HG03439 (cell line): ENCODE results near the gene TRPV2.

ENCODE experiments used
- ATAC-seq: cut with Tn5 transposase; IDR thresholded peaks from one replicate; pipeline ENCODE4 v1.9.1; 2021; ENCODE audit warnings: mild to moderate bottlenecking, moderate library complexity; ENCODE audit not compliant: unreplicated experiment

TRPV2 gene

DNA sequence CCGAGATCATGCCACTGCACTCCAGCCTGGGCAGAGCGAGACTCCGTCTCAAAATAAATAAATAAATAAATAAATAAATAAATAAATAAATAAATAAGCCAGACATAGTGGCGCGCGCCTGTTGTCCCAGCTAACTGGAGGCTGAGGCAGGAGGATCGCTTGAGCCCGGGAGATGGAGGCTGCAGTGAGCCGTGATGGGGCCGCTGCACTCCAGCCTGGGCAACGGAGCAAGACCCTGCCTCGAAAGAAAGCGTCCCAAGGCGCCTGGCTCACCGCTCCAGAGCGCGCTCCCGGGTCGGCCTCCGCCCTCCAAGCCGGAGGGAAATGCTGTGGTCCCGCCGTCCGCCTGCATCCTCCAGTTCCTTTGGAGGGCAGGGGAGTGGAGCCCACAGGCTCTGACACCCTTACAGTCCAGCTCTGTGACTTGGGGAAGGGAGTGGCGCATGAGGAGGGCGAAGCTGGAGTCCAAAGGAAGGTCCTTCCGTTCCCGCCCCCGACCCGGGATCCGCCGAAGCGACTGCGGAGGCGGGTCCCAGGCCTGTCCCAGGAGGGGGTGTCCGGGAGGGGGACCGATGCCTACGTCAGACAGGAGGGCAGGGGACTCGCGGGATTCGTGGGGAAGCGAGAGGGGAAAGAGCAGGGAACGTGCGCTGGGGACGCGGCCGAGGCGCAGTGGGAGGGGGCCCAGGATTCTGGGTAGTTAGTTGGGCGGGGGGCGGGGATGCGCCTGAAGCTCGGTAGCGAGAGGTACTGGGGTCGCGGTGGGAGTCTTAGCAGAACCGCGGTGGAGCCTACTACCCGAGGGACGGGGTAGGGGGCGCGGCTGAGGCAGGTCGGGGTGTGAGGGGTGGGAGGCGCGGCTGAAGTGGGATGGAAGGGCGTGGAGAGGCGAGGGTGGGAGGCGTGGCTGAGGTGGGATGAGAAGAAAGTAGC is 8.4 kb upstream of the TRPV2 start:
- no peak for ATAC-seq

DNA sequence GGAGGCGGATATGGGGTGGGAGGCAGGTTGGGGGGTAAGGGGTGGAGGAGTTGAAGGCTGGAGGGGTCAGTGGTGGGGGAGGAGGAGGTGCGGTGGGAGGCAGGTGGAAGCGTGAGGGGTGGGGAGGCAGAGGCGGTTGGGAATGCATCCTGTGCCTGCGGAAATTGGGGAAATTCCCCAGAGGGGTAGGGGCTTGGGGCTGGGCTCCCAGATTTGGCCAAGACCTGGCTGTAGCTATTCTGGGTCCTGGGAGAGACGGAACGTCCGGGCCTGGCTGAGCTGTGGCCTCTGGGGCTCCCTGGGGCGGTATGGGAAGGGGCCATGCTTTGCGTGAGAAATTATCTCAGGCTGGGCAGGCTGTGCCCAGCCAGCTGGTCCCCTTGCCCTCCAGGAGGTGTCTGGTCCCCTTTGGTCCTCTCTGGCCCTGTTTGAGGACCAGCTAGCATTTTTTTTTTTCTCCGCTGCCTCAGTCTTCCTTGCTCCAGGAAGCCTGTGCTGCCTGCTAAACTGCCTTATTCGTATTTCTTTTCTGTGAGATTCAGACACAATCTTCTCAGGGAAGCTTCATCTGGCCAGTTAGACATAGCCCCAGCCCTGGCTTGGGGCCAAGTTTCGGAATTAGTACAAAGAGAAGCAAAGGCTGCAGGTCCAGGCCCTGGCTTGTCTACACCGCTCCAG is 7.3 kb upstream of the TRPV2 start:
- ATAC-seq: peak; percentile 94

DNA sequence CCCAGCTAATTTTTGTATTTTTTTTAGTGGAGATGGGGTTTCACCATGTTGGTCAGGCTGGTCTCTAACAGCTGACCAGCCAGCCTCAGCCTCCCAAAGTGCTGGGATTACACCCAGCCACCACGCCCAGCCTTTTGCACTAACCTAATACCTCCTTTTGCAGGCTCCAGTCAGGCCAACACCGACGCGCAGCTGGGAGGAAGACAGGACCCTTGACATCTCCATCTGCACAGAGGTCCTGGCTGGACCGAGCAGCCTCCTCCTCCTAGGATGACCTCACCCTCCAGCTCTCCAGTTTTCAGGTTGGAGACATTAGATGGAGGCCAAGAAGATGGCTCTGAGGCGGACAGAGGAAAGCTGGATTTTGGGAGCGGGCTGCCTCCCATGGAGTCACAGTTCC is 2.0 kb downstream of the TRPV2 start:
- ATAC-seq: no peak

DNA sequence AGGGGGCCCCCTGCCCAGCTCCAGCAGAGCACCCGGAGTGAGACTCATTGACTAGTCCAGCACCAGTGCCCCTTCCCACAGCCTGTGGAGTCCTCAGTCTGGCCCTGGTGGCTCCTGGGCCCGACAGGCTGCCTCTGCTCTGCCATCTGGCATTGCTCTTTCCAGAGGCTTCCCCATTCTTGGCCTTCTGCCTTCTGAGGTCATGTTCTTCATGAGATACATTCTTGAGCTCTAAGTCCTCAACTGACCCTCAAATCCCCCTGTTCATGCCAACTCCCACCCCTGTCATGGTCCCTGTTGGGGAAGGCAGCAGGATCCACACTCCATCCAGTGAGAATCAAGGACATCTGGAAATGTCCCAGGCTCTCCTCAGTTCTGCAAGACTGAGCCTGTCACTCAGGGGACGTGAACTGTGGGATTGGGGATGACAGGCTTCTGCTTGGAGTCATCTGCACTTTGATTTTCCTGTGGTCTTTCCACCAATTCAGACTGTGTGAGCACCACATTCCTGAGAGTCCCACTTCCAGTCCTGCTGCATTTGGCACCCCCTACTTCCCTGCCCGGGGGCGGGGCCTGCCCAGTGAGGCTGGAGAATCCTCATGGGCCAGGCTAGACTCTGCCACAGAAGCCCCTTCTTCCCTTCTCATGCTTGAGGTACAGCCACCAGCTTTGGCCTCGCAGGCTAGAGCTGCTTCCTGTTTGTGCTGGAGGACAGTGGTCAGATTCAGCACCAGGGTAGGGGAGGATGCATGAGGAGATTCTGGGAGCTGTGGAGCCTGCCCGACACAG is 2.7 kb downstream of the TRPV2 start:
- no peak for ATAC-seq

DNA sequence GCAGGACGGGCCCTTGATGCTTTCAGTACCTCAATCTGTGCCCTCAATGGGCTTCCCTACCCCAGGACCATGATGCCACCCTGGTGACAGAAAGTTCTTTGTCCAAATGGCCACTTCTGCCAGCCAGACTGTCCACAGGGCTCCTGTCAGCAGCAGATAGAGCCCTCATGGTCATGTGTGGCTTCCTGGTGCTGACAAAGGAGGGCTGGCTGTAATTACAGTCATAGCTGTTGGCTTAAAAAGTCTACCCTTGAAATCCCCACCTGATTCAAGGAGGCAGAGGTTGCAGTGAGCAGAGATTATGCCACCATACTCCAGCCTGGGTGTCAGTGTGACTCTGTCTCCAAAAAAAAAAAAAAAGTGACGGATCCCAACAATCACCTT is 3.3 kb downstream of the TRPV2 start:
- no peak for ATAC-seq

DNA sequence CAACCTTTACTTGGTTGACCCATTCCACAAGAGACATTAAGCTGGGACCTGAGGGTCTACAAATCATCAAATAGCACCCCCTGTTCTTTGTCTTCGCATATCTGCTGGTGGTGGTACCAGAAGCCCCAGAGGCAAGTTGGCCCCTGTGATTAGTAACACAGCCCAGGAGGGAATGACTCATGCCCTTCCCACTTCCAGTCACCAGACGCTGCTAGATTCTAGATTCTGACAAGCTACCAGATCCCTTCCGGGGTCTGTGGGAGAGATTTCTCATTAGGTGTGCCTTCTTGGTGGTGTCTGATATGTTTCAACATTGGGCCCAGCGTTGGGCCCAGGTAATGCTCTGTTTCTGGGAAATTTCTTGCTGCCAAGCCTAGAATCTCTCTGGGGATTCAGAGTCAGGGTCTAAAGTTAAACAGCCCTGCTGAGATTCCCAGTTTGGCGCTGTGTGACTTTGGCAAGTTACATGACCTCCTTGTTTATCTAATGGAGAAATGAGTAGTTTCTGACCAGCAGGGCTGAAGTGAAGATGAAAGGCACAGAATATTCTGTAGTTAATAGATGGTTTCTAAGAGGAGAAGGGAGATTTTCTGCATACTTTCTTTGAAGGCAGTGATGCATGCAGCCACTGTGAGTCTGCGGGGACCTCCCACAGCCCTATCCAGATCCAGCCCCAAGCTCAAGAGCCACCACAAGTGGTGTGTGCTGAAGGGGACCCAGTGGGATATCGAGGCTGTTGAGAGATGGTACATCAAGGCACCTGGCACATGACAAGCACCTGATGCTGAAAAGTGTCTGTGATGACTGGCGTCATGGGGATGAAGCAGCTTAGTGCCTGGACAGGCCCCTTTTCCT is 3.9 kb downstream of the TRPV2 start:
- no peak for ATAC-seq

DNA sequence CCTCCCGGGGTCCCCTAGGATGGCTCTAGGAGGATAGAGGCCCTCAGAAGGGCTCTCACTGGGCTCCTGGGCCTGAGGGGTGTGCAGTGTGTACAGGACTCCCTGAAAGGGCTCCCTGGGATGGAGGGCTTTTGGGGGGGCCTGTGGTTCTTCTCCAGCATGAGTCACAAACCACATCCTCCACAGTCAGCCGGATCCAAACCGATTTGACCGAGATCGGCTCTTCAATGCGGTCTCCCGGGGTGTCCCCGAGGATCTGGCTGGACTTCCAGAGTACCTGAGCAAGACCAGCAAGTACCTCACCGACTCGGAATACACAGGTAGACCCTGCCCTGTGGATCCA is 4.5 kb downstream of the TRPV2 start:
- no peak for ATAC-seq

DNA sequence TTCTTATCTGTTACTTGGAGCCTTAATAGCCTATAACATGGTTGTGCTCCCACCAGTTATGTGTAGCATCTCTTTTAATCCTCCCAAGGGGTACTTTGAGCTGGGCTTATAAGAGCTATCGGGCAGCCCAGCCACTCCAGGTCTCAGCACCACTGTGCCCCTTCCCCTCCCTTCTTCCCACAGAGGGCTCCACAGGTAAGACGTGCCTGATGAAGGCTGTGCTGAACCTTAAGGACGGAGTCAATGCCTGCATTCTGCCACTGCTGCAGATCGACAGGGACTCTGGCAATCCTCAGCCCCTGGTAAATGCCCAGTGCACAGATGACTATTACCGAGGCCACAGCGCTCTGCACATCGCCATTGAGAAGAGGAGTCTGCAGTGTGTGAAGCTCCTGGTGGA is 7.0 kb downstream of the TRPV2 start:
- no peak for ATAC-seq

DNA sequence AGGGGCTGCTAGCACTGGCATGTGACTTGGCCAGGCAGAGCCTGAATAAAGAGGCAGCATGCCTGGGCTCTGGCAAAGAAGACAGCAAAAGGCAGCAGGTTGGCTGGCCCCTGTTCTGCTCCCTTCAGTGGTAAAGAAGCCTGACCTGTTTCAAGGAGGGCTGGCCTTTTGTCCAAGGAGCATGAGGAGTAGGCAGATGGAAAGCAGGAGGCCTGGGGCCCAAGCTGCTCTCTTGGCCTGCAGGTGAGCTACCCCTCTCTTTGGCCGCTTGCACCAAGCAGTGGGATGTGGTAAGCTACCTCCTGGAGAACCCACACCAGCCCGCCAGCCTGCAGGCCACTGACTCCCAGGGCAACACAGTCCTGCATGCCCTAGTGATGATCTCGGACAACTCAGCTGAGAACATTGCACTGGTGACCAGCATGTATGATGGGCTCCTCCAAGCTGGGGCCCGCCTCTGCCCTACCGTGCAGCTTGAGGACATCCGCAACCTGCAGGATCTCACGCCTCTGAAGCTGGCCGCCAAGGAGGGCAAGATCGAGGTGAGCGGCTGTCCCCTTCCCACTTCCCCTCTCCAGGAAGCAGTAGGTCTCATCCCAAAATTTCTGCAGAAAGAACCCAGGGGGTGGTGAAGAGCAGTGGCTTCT is 8.0 kb downstream of the TRPV2 start:
- no peak for ATAC-seq

DNA sequence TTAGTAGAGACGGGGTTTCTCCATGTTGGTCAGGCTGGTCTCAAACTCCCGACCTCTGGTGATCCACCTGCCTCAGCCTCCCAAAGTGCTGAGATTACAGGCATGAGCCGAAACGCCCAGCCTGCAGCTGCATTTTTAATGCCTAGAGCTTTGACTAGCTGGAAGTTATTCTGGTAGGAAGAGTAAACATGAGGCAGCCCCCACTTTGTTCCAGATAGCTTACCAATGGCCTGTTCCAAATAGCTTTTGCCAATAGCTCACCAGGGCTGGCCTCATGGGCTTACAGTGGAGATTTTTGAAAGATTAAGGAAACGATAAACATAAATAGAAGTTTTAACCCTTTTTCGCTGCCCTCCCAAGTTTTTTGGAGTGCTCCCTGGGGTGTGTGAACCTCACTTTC is 9.8 kb downstream of the TRPV2 start:
- ATAC-seq: no peak

DNA sequence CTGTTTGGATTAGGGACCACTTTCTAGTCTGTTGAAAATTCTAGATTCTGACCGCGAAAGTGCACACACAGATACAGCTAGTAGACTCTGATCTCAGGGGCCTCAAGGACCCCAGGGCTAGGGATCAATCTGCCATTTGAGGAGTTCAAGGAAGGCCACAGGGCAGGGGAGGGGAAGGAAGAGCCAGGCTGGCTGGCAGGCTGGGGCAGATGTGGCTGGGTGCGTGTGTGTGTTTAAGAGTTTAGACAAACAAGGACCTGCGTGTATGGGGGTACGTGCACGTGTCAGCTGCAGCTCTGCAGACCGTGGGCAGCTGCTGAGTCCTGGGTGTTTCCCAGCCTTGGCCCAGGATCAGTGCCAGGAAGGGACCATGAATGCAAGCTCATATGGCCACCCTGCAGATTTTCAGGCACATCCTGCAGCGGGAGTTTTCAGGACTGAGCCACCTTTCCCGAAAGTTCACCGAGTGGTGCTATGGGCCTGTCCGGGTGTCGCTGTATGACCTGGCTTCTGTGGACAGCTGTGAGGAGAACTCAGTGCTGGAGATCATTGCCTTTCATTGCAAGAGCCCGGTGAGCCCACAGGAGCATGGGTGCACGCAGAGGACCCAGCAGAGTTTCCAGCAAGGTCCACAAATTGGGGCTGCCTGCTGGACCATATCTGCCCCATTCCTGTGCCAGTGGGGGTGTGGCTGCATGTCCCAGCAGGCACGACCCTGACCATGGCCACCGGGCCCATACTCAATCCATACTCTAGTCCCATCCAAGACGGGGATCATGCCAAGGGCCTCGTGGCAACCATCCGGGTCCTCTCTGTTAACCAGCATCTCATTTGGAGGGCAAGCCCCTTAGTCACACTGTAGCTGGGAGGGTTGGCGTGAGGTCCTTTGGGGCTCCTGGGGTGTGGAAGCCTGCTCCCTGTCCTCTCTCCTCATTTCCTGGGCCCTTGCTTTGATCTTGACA is 10.6 kb downstream of the TRPV2 start:
- ATAC-seq: no peak

DNA sequence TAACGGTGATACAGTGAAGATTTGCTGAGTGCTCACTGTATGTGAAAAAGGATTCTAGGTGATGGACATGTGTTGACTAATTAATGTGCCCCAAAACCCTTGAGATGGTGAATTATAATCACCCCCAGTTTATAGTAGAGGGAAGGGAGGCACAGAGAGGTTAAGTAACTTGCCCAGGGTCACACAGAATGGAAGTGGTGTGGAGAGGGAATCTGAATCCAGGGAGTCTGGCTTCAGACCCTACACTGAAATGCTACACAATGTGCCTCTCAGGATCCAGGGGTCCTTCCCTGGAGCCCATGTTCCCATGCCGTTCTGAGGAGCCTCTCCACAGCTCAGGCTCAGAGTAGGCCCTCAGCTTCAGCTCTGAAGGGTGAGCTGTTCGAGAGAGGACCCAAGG is 11.6 kb downstream of the TRPV2 start:
- ATAC-seq: no peak

DNA sequence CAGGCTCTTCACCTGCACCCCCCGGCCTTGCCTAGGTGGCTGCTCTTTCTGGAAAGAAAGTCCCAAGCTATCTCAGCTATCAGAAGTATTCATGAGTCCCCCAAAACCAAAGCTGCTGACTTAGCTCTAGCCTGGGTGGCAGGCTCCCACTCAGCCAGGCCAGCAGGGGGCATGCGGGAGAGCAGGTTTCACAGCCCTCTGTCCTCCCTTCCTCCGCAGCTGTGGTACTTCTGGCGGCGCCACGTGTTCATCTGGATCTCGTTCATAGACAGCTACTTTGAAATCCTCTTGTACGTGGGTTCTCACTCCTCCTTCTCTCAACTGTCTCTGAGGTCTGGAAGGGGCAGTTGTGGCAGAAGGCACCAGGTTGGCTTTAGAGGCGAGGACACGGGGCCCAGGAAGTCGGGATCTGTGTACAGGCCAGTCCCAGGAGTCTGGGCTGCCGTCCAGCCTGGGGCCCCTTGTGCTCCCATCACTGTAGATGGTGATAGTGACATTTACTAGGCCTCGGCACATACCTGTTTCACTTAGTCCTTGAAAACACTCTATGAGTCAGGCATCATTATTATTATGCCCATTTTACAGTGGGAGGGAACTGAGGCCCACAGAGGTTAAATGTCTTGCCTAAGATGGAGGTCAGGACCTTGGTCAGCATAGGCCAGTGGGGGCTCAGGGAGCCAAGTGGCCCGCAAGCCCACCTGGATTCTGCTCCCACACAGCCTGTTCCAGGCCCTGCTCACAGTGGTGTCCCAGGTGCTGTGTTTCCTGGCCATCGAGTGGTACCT is 12.9 kb downstream of the TRPV2 start:
- no peak for ATAC-seq

DNA sequence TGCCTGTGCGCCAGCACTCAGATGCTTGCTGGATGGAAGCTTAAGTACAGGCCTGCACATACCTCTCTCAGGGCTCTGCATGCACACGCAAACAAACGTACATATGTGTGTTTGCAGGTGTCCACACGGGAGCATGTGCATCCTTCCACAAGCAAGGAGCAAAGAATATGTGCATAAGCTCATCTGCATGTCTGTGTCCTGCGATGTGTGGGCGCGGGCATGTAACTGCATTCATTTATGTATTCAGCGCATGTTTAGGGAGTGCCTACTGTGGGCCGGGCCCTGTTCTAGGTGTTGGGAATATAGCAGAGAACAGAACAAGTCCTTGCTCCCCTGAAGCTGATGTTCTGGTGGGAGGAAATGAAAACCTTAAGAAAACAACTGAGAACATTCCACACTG is 13.7 kb downstream of the TRPV2 start:
- no peak for ATAC-seq

DNA sequence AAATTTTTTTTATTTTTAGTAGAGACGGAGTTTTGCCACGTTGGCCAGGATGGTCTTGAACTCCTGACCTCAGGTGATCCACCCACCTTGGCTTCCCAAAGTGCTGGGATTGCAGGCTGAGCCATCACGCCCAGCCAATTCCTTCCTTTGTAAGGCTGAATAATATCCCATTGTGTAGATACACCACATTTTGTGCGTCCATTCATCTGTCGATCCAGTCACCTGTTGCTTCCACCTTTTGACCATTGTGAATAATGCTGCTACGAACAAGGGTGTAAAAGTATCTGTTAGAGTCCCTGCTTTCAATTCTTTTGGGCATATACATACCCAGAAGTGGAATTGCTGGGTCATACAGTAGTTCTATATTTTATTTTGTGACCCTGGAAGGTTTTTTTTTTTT is 15.3 kb downstream of the TRPV2 start:
- ATAC-seq: no peak

DNA sequence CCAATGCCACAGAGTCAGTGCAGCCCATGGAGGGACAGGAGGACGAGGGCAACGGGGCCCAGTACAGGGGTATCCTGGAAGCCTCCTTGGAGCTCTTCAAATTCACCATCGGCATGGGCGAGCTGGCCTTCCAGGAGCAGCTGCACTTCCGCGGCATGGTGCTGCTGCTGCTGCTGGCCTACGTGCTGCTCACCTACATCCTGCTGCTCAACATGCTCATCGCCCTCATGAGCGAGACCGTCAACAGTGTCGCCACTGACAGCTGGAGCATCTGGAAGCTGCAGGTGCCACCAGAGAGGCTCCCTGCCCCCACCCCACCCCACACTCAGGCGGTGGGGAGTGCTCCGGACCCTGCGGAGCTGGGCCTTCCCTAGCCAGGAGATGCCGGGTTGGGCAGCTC is 16.6 kb downstream of the TRPV2 start:
- ATAC-seq: no peak

DNA sequence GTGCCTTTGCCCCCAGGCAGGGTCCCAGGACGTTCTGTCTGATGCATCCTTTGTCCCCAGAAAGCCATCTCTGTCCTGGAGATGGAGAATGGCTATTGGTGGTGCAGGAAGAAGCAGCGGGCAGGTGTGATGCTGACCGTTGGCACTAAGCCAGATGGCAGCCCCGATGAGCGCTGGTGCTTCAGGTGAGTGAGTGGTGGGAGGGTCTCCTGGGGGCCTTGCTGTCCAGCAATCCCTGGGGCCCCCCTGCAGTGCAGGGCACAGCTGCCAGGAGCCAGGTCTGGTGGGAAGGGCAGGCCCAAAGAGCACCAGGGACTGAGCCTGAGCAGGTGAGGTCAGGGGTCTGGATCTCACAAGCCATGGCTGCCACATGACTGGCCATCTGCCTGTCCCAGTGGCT is 18.1 kb downstream of the TRPV2 start:
- ATAC-seq: no peak

DNA sequence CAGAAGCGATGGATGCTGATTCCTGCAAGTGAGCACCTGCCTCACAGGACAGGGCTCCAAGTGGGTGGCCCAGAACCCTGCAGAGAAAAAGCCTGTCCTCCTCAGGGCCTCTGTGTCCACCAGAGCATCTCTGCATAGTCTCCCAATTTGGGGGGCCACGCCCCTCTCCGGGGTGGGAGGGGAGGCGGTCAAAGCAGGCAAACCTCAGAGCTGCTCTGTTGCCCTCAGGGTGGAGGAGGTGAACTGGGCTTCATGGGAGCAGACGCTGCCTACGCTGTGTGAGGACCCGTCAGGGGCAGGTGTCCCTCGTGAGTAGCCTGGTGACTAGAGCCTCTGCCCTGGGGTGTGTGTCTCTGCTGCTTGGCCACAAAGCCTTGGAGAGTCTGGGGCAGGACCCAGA is 19.3 kb downstream of the TRPV2 start:
- ATAC-seq: no peak
